Activated B cell treated with CpG ODN at 0.5 μM for 24 hours (primary cell): Measurements from ENCODE around the gene KLRF2. TPM values are rescaled to one million over a fixed set of nuclear protein-coding genes. Genes with fewer than 3 reads are reported as not detected.

Experiments
- ATAC-seq: fragments of 200-7000 bp; cut with Tn5 transposase; one replicate; pipeline ENCODE4 v1.10.0; 2021; ENCODE audit warnings: low read depth, mild to moderate bottlenecking, moderate library complexity
- CTCF ChIA-PET: fragments of 350-600 bp; sonication (Branson Sonifier 250); formaldehyde crosslinking; loops from one replicate; lab custom pipeline; 2021; ENCODE audit warnings: antibody characterized with exemption; lab: Charles Lee
- POLR2A ChIA-PET: fragments of 350-600 bp; sonication (Branson Sonifier 250); formaldehyde crosslinking; loops from one replicate; lab custom pipeline; 2021; ENCODE audit warnings: antibody characterized with exemption; lab: Charles Lee
- DNase-seq: peaks from one replicate; pipeline ENCODE4 v3.0.0; 2022
- H3K27ac Mint-ChIP-seq: one replicate; pipeline ENCODE4 v1.8.0; 2020; ENCODE audit warnings: mixed read lengths
- H3K27me3 Mint-ChIP-seq: one replicate; pipeline ENCODE4 v1.8.0; 2021; ENCODE audit warnings: mixed read lengths
- H3K36me3 Mint-ChIP-seq: one replicate; pipeline ENCODE4 v1.8.0; 2021; ENCODE audit warnings: low read depth, mixed read lengths
- H3K4me1 Mint-ChIP-seq: one replicate; pipeline ENCODE4 v1.8.0; 2021; ENCODE audit warnings: mixed read lengths
- H3K4me3 Mint-ChIP-seq: one replicate; pipeline ENCODE4 v1.8.0; 2020; ENCODE audit warnings: mild to moderate bottlenecking, mixed read lengths
- H3K9me3 Mint-ChIP-seq: one replicate; pipeline ENCODE4 v1.8.0; 2020; ENCODE audit warnings: mixed read lengths
- CTCF ChIP-seq: fragments of 200-600 bp; IDR thresholded peaks from one replicate; pipeline ENCODE4 v1.8.0; 2022; ENCODE audit warnings: antibody characterized with exemption, mild to moderate bottlenecking
- intact Hi-C: fragments of 100-400 bp; cut with micrococcal nuclease; formaldehyde crosslinking; loops from one replicate; pipeline ENCODE4 v1.15.1; 2024
- total RNA-seq: library from RNA; stranded (reverse); gene quantifications from 2 replicates; pipeline ENCODE4 v1.2.3, GENCODE V29; 2022

Gene KLRF2, protein sequence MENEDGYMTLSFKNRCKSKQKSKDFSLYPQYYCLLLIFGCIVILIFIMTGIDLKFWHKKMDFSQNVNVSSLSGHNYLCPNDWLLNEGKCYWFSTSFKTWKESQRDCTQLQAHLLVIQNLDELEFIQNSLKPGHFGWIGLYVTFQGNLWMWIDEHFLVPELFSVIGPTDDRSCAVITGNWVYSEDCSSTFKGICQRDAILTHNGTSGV
- total RNA-seq = not detected in 2 replicates

GRCh38 chr12:9881246-9881645 is at the start of gene KLRF2:
TSS of gene KLRF2 (plus strand) at chr12:9881489. CDS start at chr12:9881596, 107 bp downstream.
- ChIA-PET POLR2A (no interaction called here), CTCF (no interaction called here)
- no peak for ATAC-seq
- Mint-ChIP-seq H3K36me3 (no peaks in the 10 kb centered on the region), H3K4me1 (peaks cover 5% of the 10 kb centered on the region), H3K27me3 (no peaks in the 10 kb centered on the region), H3K9me3 (no peaks in the 10 kb centered on the region), H3K27ac (no peak within 1 kb of the TSS), H3K4me3 (no peak within 1 kb of the TSS)
- intact Hi-C loops = no loop called here
- DNase-seq = no peak
- no peak for TF ChIP-seq CTCF

- POLR2A ChIA-PET = no interaction called here
- no peak overlapping the region for H3K4me3 Mint-ChIP-seq
- CTCF ChIA-PET = no interaction called here
Observed at GRCh38 chr12:9831720-9832119, 49.6 kb upstream of the KLRF2 start.

DNA sequence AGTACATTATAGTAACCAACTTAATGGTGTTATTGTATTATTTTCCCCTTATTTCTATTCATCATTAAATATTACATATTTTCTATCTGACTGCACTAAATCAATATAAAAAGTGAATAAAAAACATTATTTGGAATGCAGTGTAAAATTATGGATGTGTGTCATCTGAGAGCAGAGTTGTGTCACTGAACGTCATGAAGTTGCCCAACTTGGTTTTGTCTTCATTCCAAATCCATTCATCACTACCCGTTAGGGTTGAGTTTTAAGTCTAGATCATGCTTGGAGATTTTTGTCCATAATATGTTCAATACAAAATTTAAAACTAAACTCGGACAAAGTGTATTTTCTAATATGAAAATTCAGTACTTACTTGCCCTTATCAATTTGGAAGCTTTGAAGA is 37.9 kb upstream of the KLRF2 start:
- POLR2A ChIA-PET = no interaction called here
- CTCF ChIA-PET = no interaction called here
- no peak for TF ChIP-seq CTCF

More at GRCh38 chr12:9831720-9832119, 49.6 kb upstream of the KLRF2 start:
- no peaks in the 10 kb centered on the region for H3K9me3 Mint-ChIP-seq
- ATAC-seq (no peak), DNase-seq (no peak)
- no peaks in the 10 kb centered on the region for H3K27me3 Mint-ChIP-seq
- H3K36me3 Mint-ChIP-seq = no peaks in the 10 kb centered on the region
- H3K4me1 Mint-ChIP-seq = no peaks in the 10 kb centered on the region
- intact Hi-C loops = no loop called here
- no peak for TF ChIP-seq CTCF
- no peak overlapping the region for H3K27ac Mint-ChIP-seq

GRCh38 chr12:9848899-9849298 is 32.4 kb upstream of the KLRF2 start:
- no peaks in the 10 kb centered on the region for H3K4me1 Mint-ChIP-seq
- POLR2A ChIA-PET = no interaction called here
- H3K9me3 Mint-ChIP-seq = peaks cover 9% of the 10 kb centered on the region
- H3K36me3 Mint-ChIP-seq = peaks cover 31% of the 10 kb centered on the region
- H3K27ac Mint-ChIP-seq = no peak overlapping the region
- intact Hi-C loops = no loop called here
- H3K27me3 Mint-ChIP-seq = peaks cover 4% of the 10 kb centered on the region
- TF ChIP-seq CTCF = no peak
- CTCF ChIA-PET = interaction anchor here (1.7 kb wide), 1 partner anchor 98 kb away, joined by 4 read pairs; no protein-coding TSS in a partner anchor
- DNase-seq = no peak
- no peak overlapping the region for H3K4me3 Mint-ChIP-seq
- no peak for ATAC-seq

More for the DNA sequence above, 37.9 kb upstream of the KLRF2 start:
- Mint-ChIP-seq H3K27ac (no peak overlapping the region), H3K27me3 (peaks cover 4% of the 10 kb centered on the region), H3K36me3 (peaks cover 3% of the 10 kb centered on the region), H3K9me3 (peaks cover 9% of the 10 kb centered on the region), H3K4me1 (no peaks in the 10 kb centered on the region), H3K4me3 (no peak overlapping the region)
- ATAC-seq = no peak
- intact Hi-C loops = no loop called here
- DNase-seq = no peak

GRCh38 chr12:9851050-9851449 is 30.2 kb upstream of the KLRF2 start:
- CTCF ChIA-PET = no interaction called here

More at GRCh38 chr12:9851050-9851449, 30.2 kb upstream of the KLRF2 start:
- POLR2A ChIA-PET = no interaction called here
- DNase-seq (no peak), ATAC-seq (no peak)
- Mint-ChIP-seq H3K36me3 (peaks cover 48% of the 10 kb centered on the region), H3K4me3 (no peak overlapping the region), H3K4me1 (no peaks in the 10 kb centered on the region), H3K27ac (no peak overlapping the region), H3K27me3 (no peaks in the 10 kb centered on the region), H3K9me3 (peaks cover 9% of the 10 kb centered on the region)
- intact Hi-C loops = no loop called here
- TF ChIP-seq CTCF = no peak
